ENCODE measurements around the gene TAL2. TPM values are rescaled to one million over a fixed set of nuclear protein-coding genes. Genes with fewer than 3 reads are reported as not detected.
A peak's percentile ranks its signal among the peaks of the same experiment; 100 is the strongest.

The TAL2 gene
- total and polyA plus RNA-seq, 9 of the 15 experiments (the other 6 are each of a cell fraction or from before 2014, with no cell fraction given), result 0.21 to 3.7 (median 1.1) TPM; not detected in 1

DNA sequence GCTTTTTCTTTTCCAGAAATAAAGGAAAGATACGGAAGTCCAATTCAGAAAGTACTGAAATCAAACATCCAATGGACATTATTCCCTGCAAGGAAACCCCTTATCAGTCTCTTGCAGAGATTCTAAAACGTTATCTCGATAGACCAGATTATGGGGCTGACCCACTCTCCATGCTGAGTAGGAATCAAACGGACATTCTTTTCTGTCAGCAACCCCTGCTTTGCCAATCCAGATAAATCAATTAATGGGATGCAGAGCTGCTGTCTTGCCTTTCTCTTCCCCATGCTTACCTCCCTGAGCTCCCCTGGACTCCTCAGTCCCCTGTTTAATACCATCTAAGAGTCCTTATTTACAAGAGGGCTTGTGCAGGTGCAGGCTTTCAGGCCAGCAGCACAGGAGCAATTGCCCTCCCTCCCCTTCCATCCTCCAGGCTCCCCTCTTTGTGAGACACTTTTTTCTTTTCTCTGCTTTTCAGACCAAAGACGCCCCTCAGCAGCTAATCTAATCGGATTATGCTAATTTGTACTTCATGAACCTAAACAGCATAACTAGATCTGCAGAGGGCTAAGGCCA is 14.2 kb downstream of the TAL2 start (continued):
- TF ChIP-seq, protein P1, sequence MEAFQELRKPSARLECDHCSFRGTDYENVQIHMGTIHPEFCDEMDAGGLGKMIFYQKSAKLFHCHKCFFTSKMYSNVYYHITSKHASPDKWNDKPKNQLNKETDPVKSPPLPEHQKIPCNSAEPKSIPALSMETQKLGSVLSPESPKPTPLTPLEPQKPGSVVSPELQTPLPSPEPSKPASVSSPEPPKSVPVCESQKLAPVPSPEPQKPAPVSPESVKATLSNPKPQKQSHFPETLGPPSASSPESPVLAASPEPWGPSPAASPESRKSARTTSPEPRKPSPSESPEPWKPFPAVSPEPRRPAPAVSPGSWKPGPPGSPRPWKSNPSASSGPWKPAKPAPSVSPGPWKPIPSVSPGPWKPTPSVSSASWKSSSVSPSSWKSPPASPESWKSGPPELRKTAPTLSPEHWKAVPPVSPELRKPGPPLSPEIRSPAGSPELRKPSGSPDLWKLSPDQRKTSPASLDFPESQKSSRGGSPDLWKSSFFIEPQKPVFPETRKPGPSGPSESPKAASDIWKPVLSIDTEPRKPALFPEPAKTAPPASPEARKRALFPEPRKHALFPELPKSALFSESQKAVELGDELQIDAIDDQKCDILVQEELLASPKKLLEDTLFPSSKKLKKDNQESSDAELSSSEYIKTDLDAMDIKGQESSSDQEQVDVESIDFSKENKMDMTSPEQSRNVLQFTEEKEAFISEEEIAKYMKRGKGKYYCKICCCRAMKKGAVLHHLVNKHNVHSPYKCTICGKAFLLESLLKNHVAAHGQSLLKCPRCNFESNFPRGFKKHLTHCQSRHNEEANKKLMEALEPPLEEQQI (IDR thresholded peaks at IDR 0.05), result peak; percentile 52; the same call in 1 of the 2 replicates
- peak; percentile 78; the same call in 1 of the 2 replicates for TF ChIP-seq POLR2AphosphoS5 (IDR thresholded peaks at IDR 0.05; ENCODE audit: control insufficient read depth, insufficient read depth, low read depth, low read length)
- 0 out of 4 replicates have a peak, but pooled peaks of 1 of the 2 experiments have one; percentile 64 for TF ChIP-seq TEAD1 (CRISPR knock-in tag; IDR thresholded peaks at IDR 0.05)
- TF ChIP-seq SMARCC2 (IDR thresholded peaks at IDR 0.05; ENCODE audit: low read depth), result peak; percentile 85
- 0 out of 2 replicates have a peak, but pooled peaks have one; percentile 18 for TF ChIP-seq NFE2 (IDR thresholded peaks at IDR 0.05; ENCODE audit: low read depth)
- TF ChIP-seq RCOR1 (IDR thresholded peaks at IDR 0.05; ENCODE audit: borderline replicate concordance in 1 of 2, low read depth in 2 of 2, low read length in 2 of 2), result peak in 1 of 2 experiments; percentile 97; a peak in 2 of 4 replicates
- TF ChIP-seq CBFA2T3 (IDR thresholded peaks at IDR 0.05), result peak; percentile 92
- TF ChIP-seq ZNF766 (CRISPR knock-in tag; conservative IDR thresholded peaks at IDR 0.05), result peak; percentile 81; the same call in 1 of the 2 replicates
- no peak for TF ChIP-seq XRCC3 (IDR thresholded peaks at IDR 0.05)
- TF ChIP-seq, protein P2, sequence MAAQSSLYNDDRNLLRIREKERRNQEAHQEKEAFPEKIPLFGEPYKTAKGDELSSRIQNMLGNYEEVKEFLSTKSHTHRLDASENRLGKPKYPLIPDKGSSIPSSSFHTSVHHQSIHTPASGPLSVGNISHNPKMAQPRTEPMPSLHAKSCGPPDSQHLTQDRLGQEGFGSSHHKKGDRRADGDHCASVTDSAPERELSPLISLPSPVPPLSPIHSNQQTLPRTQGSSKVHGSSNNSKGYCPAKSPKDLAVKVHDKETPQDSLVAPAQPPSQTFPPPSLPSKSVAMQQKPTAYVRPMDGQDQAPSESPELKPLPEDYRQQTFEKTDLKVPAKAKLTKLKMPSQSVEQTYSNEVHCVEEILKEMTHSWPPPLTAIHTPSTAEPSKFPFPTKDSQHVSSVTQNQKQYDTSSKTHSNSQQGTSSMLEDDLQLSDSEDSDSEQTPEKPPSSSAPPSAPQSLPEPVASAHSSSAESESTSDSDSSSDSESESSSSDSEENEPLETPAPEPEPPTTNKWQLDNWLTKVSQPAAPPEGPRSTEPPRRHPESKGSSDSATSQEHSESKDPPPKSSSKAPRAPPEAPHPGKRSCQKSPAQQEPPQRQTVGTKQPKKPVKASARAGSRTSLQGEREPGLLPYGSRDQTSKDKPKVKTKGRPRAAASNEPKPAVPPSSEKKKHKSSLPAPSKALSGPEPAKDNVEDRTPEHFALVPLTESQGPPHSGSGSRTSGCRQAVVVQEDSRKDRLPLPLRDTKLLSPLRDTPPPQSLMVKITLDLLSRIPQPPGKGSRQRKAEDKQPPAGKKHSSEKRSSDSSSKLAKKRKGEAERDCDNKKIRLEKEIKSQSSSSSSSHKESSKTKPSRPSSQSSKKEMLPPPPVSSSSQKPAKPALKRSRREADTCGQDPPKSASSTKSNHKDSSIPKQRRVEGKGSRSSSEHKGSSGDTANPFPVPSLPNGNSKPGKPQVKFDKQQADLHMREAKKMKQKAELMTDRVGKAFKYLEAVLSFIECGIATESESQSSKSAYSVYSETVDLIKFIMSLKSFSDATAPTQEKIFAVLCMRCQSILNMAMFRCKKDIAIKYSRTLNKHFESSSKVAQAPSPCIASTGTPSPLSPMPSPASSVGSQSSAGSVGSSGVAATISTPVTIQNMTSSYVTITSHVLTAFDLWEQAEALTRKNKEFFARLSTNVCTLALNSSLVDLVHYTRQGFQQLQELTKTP (IDR thresholded peaks at IDR 0.05; ENCODE audit: low read depth in 1 of 2, partially characterized antibody in 2 of 2), result peak in 1 of 2 experiments; percentile 47
- TF ChIP-seq TRIM24 (IDR thresholded peaks at IDR 0.05), result 0 out of 4 replicates have a peak, but pooled peaks of 1 of the 2 experiments have one; percentile 51
- TF ChIP-seq TBL1XR1 (IDR thresholded peaks at IDR 0.05; ENCODE audit: low read length in 2 of 2), result peak in 1 of 2 experiments; percentile 76; a peak in 2 of 4 replicates
- TF ChIP-seq CREBBP (IDR thresholded peaks at IDR 0.05; ENCODE audit: low read depth, low read length), result no peak
- TF ChIP-seq ARNT (IDR thresholded peaks at IDR 0.05), result peak in 1 of 2 experiments; percentile 98; a peak in 2 of 4 replicates
- TF ChIP-seq, protein P3, sequence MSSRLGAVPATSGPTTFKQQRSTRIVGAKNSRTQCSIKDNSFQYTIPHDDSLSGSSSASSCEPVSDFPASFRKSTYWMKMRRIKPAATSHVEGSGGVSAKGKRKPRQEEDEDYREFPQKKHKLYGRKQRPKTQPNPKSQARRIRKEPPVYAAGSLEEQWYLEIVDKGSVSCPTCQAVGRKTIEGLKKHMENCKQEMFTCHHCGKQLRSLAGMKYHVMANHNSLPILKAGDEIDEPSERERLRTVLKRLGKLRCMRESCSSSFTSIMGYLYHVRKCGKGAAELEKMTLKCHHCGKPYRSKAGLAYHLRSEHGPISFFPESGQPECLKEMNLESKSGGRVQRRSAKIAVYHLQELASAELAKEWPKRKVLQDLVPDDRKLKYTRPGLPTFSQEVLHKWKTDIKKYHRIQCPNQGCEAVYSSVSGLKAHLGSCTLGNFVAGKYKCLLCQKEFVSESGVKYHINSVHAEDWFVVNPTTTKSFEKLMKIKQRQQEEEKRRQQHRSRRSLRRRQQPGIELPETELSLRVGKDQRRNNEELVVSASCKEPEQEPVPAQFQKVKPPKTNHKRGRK (tag; IDR thresholded peaks at IDR 0.05), result no peak
- TF ChIP-seq TARDBP (IDR thresholded peaks at IDR 0.05), result 0 out of 2 replicates have a peak, but pooled peaks have one; percentile 39
- peak; percentile 75; the same call in 1 of the 2 replicates for TF ChIP-seq HDAC2 (IDR thresholded peaks at IDR 0.05)
- peak; percentile 33; the same call in 1 of the 2 replicates for TF ChIP-seq NCOA1 (IDR thresholded peaks at IDR 0.05; ENCODE audit: low read depth)
- peak; percentile 73; the same call in 1 of the 2 replicates for TF ChIP-seq STAT5A (IDR thresholded peaks at IDR 0.05; ENCODE audit: borderline replicate concordance, low read length)
- TF ChIP-seq NBN (IDR thresholded peaks at IDR 0.05; ENCODE audit: low read depth), result peak; percentile 73; the same call in 1 of the 2 replicates
- TF ChIP-seq TCF3 (CRISPR knock-in tag; IDR thresholded peaks at IDR 0.05), result peak; percentile 88

Data from K562 (cell line).